ENCODE results near the gene LDLRAD4. TPM values are rescaled to one million over a fixed set of nuclear protein-coding genes. Genes with fewer than 3 reads are reported as not detected.

LDLRAD4 gene
- polyA plus RNA-seq, 1 donor, result 9.3 TPM

GRCh38 chr18:13546638-13547037, 328.1 kb downstream of the LDLRAD4 start:
- DNase-seq (ENCODE audit: low read depth), result no peak

GRCh38 chr18:13547347-13547746, 328.8 kb downstream of the LDLRAD4 start:
- no peak for DNase-seq (ENCODE audit: low read depth)

- DNase-seq (ENCODE audit: low read depth), result no peak
Observed at GRCh38 chr18:13548106-13548819, 329.7 kb downstream of the LDLRAD4 start.

GRCh38 chr18:13548966-13549879, 330.7 kb downstream of the LDLRAD4 start:
- DNase-seq (ENCODE audit: low read depth), result no peak

GRCh38 chr18:13549880-13550232, 331.3 kb downstream of the LDLRAD4 start:
- no peak for DNase-seq (ENCODE audit: low read depth)

GRCh38 chr18:13550418-13551304, 332.1 kb downstream of the LDLRAD4 start:
- no peak for DNase-seq (ENCODE audit: low read depth)

- no peak for DNase-seq (ENCODE audit: low read depth)
Observed at GRCh38 chr18:13551305-13551603, 332.7 kb downstream of the LDLRAD4 start.

GRCh38 chr18:13551841-13552733, 333.5 kb downstream of the LDLRAD4 start:
- DNase-seq (ENCODE audit: low read depth), result no peak

- DNase-seq (ENCODE audit: low read depth), result no peak
Observed at GRCh38 chr18:13553449-13553848, 334.9 kb downstream of the LDLRAD4 start.

- DNase-seq (ENCODE audit: low read depth), result no peak
Observed at GRCh38 chr18:13555192-13555591, 336.6 kb downstream of the LDLRAD4 start.

- DNase-seq (ENCODE audit: low read depth), result no peak
Observed at GRCh38 chr18:13555865-13556264, 337.3 kb downstream of the LDLRAD4 start.

GRCh38 chr18:13556502-13556901, 337.9 kb downstream of the LDLRAD4 start:
- DNase-seq (ENCODE audit: low read depth), result no peak

- no peak for DNase-seq (ENCODE audit: low read depth)
Observed at GRCh38 chr18:13558124-13558523, 339.6 kb downstream of the LDLRAD4 start.

GRCh38 chr18:13558790-13559189, 340.2 kb downstream of the LDLRAD4 start:
- no peak for DNase-seq (ENCODE audit: low read depth)

- DNase-seq (ENCODE audit: low read depth), result no peak
Observed at GRCh38 chr18:13559754-13560153, 341.2 kb downstream of the LDLRAD4 start.

- DNase-seq (ENCODE audit: low read depth), result no peak
Observed at GRCh38 chr18:13560306-13560705, 341.7 kb downstream of the LDLRAD4 start.

- DNase-seq (ENCODE audit: low read depth), result no peak
Observed at GRCh38 chr18:13562494-13563029, 344.0 kb downstream of the LDLRAD4 start.

- no peak for DNase-seq (ENCODE audit: low read depth)
Observed at GRCh38 chr18:13563390-13563805, 344.8 kb downstream of the LDLRAD4 start.

- no peak for DNase-seq (ENCODE audit: low read depth)
Observed at GRCh38 chr18:13564579-13564978, 346.0 kb downstream of the LDLRAD4 start.

GRCh38 chr18:13565228-13565627, 346.7 kb downstream of the LDLRAD4 start:
- DNase-seq (ENCODE audit: low read depth), result no peak

All from forelimb muscle (tissue), 1 donor.